ENCODE data around the gene PDGFA.

The PDGFA gene

GRCh38 chr7:449324-450019 is 70.2 kb downstream of the PDGFA start:
- in situ Hi-C loops (cut with MboI; ENCODE audit: low sequenced_read_pairs): no loop called here

GRCh38 chr7:447523-447922 is 72.1 kb downstream of the PDGFA start:
- in situ Hi-C loops (cut with MboI; ENCODE audit: low sequenced_read_pairs): no loop called here
